ENCODE measurements around the gene CDC34.

- TF ChIP-seq CTCF (IDR thresholded peaks at IDR 0.05) (no peak), POLR2A (IDR thresholded peaks at IDR 0.05) (no peak), EP300 (IDR thresholded peaks at IDR 0.05; ENCODE audit: low read depth) (no peak)
Measured at GRCh38 chr19:485583-486236, 45.9 kb upstream of the CDC34 start.
